ENCODE data around the gene ZNF576. TPM values are rescaled to one million over a fixed set of nuclear protein-coding genes. Genes with fewer than 3 reads are reported as not detected.

Gene ZNF576
- total RNA-seq, 1 experiment from 2014 or later, result 14.1 TPM

DNA sequence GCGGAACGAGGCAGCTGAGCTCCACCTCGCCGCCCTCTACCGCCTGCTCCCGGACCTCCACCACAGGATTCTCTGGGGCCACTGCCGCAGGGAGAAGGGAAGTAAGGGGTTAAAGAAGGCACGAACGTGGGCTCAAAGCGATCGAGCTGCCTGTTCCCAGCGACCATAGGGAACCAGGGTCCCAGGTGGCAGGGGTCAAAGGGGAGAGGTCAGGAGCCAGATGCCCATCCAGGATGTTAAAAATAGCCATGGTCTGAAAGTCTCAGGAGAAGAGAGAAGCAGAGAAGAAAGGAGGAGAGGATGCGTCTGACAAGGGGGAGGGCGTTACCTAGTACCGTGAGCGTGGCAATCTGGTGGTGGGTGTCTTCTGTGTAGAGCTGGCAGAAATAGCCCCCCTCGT lies 30.4 kb downstream of the ZNF576 start:
- H3K27ac ChIP-seq (ENCODE audit: low read length), result no peak overlapping the region
- POLR2A ChIA-PET, result no interaction called here
- no peaks in the 10 kb centered on the region for H3K36me3 ChIP-seq (ENCODE audit: control insufficient read depth, insufficient read depth, low read length)
- H3K4me1 ChIP-seq (ENCODE audit: control insufficient read depth, insufficient read depth, low read length), result no peaks in the 10 kb centered on the region
- H3K27me3 ChIP-seq (ENCODE audit: control insufficient read depth, insufficient read depth, low read length), result no peaks in the 10 kb centered on the region
- ATAC-seq (no peak), DNase-seq (ENCODE audit: low read depth, low spot score) (no peak)
- intact Hi-C loops (cut with micrococcal nuclease; ENCODE audit: unreplicated experiment), result no loop called here
- TF ChIP-seq SIN3A (IDR thresholded peaks at IDR 0.05; ENCODE audit: borderline replicate concordance, insufficient read depth, low read depth, low read length), result no peak
- no peaks in the 10 kb centered on the region for H3K9me3 ChIP-seq (ENCODE audit: control insufficient read depth, insufficient read depth, low read depth, low read length)
- CTCF ChIA-PET, result no interaction called here
- in situ Hi-C loops (cut with HindIII; ENCODE audit: low pct_unique_long_range_greater_than_20kb, low sequenced_read_pairs), result no loop called here
- H3K4me3 ChIP-seq (ENCODE audit: low read depth in 2 of 2, low read length in 2 of 2), result no peak overlapping the region
- BruUV-seq (replicated peaks), result no TSS peak

DNA sequence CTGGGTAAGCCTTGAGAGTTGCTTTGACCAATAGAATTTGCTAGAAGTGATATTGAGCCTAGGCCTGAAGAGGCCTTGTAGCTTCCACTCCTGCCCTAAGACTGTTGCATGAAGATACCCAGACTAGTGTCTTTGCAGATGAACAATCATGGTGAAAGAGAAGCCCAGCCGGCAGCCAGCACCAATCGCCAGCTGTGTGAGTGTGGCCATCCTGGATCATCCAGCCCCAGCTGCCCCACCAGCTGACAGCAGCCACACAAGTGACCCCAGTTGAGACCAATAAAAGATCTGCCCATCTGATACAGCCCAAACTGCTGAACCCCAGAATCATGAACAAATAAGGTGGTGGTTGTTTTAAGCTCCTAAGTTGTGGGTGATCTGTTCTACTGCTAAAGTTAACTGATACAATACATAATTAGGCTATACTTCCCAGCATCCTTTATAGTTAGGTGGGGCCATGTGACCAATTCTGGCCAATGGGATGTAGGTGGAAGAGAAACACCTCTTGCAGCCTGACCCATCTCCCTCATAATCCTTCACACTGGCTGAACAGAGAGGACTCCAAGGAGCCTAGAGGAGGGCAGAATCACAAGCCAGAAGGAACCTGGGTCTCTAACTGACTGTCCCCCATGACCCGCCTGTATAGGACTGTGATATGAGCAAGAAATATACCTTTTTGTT lies 32.4 kb downstream of the ZNF576 start:
- Histone ChIP-seq H3K4me1 (ENCODE audit: control insufficient read depth, insufficient read depth, low read length) (no peaks in the 10 kb centered on the region), H3K4me3 (ENCODE audit: low read depth in 2 of 2, low read length in 2 of 2) (no peak overlapping the region), H3K9me3 (ENCODE audit: control insufficient read depth, insufficient read depth, low read depth, low read length) (no peaks in the 10 kb centered on the region), H3K36me3 (ENCODE audit: control insufficient read depth, insufficient read depth, low read length) (no peaks in the 10 kb centered on the region), H3K27ac (ENCODE audit: low read length) (no peak overlapping the region), H3K27me3 (ENCODE audit: control insufficient read depth, insufficient read depth, low read length) (no peaks in the 10 kb centered on the region)
- in situ Hi-C loops (cut with HindIII; ENCODE audit: low pct_unique_long_range_greater_than_20kb, low sequenced_read_pairs) (no loop called here), intact Hi-C loops (cut with micrococcal nuclease; ENCODE audit: unreplicated experiment) (no loop called here)
- CTCF ChIA-PET, result no interaction called here
- POLR2A ChIA-PET, result no interaction called here
- no TSS peak for BruUV-seq (replicated peaks)
- no peak for DNase-seq (ENCODE audit: low read depth, low spot score)
- TF ChIP-seq, protein P1, sequence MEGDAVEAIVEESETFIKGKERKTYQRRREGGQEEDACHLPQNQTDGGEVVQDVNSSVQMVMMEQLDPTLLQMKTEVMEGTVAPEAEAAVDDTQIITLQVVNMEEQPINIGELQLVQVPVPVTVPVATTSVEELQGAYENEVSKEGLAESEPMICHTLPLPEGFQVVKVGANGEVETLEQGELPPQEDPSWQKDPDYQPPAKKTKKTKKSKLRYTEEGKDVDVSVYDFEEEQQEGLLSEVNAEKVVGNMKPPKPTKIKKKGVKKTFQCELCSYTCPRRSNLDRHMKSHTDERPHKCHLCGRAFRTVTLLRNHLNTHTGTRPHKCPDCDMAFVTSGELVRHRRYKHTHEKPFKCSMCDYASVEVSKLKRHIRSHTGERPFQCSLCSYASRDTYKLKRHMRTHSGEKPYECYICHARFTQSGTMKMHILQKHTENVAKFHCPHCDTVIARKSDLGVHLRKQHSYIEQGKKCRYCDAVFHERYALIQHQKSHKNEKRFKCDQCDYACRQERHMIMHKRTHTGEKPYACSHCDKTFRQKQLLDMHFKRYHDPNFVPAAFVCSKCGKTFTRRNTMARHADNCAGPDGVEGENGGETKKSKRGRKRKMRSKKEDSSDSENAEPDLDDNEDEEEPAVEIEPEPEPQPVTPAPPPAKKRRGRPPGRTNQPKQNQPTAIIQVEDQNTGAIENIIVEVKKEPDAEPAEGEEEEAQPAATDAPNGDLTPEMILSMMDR (IDR thresholded peaks at IDR 0.05), result no peak
- TF ChIP-seq TCF7L2 (IDR thresholded peaks at IDR 0.05; ENCODE audit: low read depth, low read length) (no peak), SIN3A (IDR thresholded peaks at IDR 0.05; ENCODE audit: borderline replicate concordance, insufficient read depth, low read depth, low read length) (no peak), POLR2AphosphoS5 (IDR thresholded peaks at IDR 0.05; ENCODE audit: low read depth, low read length) (no peak)
- TF ChIP-seq, protein P2, sequence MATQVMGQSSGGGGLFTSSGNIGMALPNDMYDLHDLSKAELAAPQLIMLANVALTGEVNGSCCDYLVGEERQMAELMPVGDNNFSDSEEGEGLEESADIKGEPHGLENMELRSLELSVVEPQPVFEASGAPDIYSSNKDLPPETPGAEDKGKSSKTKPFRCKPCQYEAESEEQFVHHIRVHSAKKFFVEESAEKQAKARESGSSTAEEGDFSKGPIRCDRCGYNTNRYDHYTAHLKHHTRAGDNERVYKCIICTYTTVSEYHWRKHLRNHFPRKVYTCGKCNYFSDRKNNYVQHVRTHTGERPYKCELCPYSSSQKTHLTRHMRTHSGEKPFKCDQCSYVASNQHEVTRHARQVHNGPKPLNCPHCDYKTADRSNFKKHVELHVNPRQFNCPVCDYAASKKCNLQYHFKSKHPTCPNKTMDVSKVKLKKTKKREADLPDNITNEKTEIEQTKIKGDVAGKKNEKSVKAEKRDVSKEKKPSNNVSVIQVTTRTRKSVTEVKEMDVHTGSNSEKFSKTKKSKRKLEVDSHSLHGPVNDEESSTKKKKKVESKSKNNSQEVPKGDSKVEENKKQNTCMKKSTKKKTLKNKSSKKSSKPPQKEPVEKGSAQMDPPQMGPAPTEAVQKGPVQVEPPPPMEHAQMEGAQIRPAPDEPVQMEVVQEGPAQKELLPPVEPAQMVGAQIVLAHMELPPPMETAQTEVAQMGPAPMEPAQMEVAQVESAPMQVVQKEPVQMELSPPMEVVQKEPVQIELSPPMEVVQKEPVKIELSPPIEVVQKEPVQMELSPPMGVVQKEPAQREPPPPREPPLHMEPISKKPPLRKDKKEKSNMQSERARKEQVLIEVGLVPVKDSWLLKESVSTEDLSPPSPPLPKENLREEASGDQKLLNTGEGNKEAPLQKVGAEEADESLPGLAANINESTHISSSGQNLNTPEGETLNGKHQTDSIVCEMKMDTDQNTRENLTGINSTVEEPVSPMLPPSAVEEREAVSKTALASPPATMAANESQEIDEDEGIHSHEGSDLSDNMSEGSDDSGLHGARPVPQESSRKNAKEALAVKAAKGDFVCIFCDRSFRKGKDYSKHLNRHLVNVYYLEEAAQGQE (IDR thresholded peaks at IDR 0.05; ENCODE audit: insufficient read depth in 1 of 2, low read depth in 2 of 2, low read length in 1 of 2), result no peak
- no peak for ATAC-seq

DNA sequence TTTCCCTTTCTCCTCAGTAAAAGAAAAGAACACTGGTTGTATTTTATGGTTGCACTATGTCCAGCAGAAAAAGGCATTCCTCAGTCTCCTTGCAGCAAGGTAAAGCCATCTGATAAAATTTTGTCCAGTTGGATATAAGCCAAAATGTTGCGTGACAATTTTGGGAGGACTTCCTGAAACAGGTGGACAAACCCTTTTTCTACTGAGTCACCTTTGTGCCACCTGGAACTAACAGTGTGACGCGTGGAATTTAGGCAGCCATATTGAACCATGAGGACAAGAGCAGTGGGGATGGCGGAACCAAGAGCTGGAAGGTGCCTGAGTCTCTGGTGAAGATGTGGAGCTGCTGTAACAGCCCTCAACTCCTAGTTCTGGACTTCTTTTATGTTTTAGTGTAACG lies 35.1 kb downstream of the ZNF576 start:
- H3K4me3 ChIP-seq (ENCODE audit: low read depth in 2 of 2, low read length in 2 of 2), result no peak overlapping the region
- no peaks in the 10 kb centered on the region for H3K27me3 ChIP-seq (ENCODE audit: control insufficient read depth, insufficient read depth, low read length)
- TF ChIP-seq SIN3A (IDR thresholded peaks at IDR 0.05; ENCODE audit: borderline replicate concordance, insufficient read depth, low read depth, low read length), result no peak
- TF ChIP-seq, protein P2 (IDR thresholded peaks at IDR 0.05; ENCODE audit: insufficient read depth in 1 of 2, low read depth in 2 of 2, low read length in 1 of 2), result no peak
- no peak for TF ChIP-seq TCF7L2 (IDR thresholded peaks at IDR 0.05; ENCODE audit: low read depth, low read length)
- TF ChIP-seq, protein P1 (IDR thresholded peaks at IDR 0.05), result no peak
- TF ChIP-seq POLR2AphosphoS5 (IDR thresholded peaks at IDR 0.05; ENCODE audit: low read depth, low read length), result no peak
- ATAC-seq (no peak), DNase-seq (ENCODE audit: low read depth, low spot score) (no peak)
- H3K27ac ChIP-seq (ENCODE audit: low read length), result no peak overlapping the region
- intact Hi-C loops (cut with micrococcal nuclease; ENCODE audit: unreplicated experiment) (no loop called here), in situ Hi-C loops (cut with HindIII; ENCODE audit: low pct_unique_long_range_greater_than_20kb, low sequenced_read_pairs) (no loop called here)
- peaks cover 3% of the 10 kb centered on the region for H3K4me1 ChIP-seq (ENCODE audit: control insufficient read depth, insufficient read depth, low read length)
- no TSS peak for BruUV-seq (replicated peaks)
- POLR2A ChIA-PET, result no interaction called here
- H3K9me3 ChIP-seq (ENCODE audit: control insufficient read depth, insufficient read depth, low read depth, low read length), result no peaks in the 10 kb centered on the region
- CTCF ChIA-PET, result no interaction called here
- no peaks in the 10 kb centered on the region for H3K36me3 ChIP-seq (ENCODE audit: control insufficient read depth, insufficient read depth, low read length)
